ENCODE results near the gene GRB7. TPM values are rescaled to one million over a fixed set of nuclear protein-coding genes. Genes with fewer than 3 reads are reported as not detected.

The GRB7 gene
- total and polyA plus RNA-seq, 9 of the 15 experiments (the other 6 are each of a cell fraction or from before 2014, with no cell fraction given): 0.04 to 6.2 (median 2.2) TPM

DNA sequence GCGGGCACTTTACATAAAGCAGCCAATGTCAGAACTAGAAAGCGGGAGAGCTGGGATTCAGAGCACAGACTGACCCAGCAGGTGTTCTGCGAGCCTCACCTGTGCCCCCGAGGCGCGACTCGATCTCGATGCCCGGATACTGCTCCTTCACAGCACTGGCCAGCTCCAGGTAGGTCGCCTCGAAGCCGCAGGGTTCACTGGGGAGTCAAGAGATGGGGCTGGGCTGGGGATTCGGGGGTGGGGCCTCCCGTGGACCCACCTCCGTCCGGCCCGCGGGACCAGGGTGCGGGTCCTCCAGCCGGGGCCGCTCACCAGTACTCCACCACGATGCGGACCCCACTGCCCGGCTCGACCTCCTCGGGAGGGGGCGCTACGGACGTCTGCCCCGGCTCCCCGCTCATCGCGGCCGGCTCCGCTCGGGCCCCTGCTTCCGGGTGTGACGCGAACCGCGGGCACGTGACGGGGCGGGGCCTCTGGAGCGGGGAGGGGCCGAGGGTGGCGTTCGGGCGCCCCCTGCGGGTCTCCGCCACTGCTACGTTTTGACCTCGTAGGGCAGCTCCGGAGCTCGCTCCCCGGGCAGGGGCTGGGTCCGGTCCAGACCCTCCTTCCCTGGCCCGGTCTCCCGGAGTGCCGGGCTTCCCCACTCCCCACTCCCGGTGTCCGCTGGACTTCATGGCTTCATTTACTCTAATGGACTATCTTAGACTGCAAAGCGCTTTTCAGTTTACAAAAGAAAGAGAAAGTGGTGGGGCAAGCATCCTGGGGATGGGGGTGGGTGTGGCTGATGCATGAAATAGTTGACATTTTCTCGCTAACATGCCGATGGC is 7.4 kb upstream of the GRB7 start, which contains the start of gene MIEN1 (continued):
- TF ChIP-seq CCNT2 (IDR thresholded peaks at IDR 0.05; ENCODE audit: borderline replicate concordance, extremely low read depth, insufficient read length, low read depth, low read length) (peak; percentile 85), YY1 (IDR thresholded peaks at IDR 0.05; ENCODE audit: borderline replicate concordance in 1 of 3, control insufficient read depth in 1 of 3, extremely low read depth in 1 of 3, insufficient read depth in 3 of 3, insufficient read length in 1 of 3, insufficient replicate concordance in 2 of 3, low read depth in 1 of 3, low read length in 2 of 3) (peak in 1 of 3 experiments; percentile 62), RBM25 (IDR thresholded peaks at IDR 0.05; ENCODE audit: low read depth, low read length, severe bottlenecking) (no peak), HNRNPK (IDR thresholded peaks at IDR 0.05; ENCODE audit: low read depth, low read length, poor library complexity, severe bottlenecking) (peak; percentile 44), ETV5 (CRISPR knock-in tag; IDR thresholded peaks at IDR 0.05; ENCODE audit: low read depth) (no peak; the same call in 1 of the 2 replicates), ZNF232 (CRISPR knock-in tag; IDR thresholded peaks at IDR 0.05) (no peak), ZNF551 (CRISPR knock-in tag; IDR thresholded peaks at IDR 0.05) (no peak), CEBPG (CRISPR knock-in tag; IDR thresholded peaks at IDR 0.05) (no peak), CEBPG (tag; conservative IDR thresholded peaks at IDR 0.05 in 1 of 2, IDR thresholded peaks at IDR 0.05 in 1 of 2) (no peak), U2AF2 (optimal IDR thresholded peaks at IDR 0.05; ENCODE audit: low read depth, low read length) (no peak), EGR1 (conservative IDR thresholded peaks at IDR 0.05) (0 out of 2 replicates have a peak, but pooled peaks have one; percentile 41), RFX1 (IDR thresholded peaks at IDR 0.05) (no peak), GABPA (tag; conservative IDR thresholded peaks at IDR 0.05; ENCODE audit: low read depth) (peak; percentile 71), POLR3A (IDR thresholded peaks at IDR 0.05; ENCODE audit: borderline replicate concordance, extremely low read depth, insufficient read depth, insufficient read length) (no peak), HDGF (IDR thresholded peaks at IDR 0.05) (no peak)
- TF ChIP-seq, protein P1, sequence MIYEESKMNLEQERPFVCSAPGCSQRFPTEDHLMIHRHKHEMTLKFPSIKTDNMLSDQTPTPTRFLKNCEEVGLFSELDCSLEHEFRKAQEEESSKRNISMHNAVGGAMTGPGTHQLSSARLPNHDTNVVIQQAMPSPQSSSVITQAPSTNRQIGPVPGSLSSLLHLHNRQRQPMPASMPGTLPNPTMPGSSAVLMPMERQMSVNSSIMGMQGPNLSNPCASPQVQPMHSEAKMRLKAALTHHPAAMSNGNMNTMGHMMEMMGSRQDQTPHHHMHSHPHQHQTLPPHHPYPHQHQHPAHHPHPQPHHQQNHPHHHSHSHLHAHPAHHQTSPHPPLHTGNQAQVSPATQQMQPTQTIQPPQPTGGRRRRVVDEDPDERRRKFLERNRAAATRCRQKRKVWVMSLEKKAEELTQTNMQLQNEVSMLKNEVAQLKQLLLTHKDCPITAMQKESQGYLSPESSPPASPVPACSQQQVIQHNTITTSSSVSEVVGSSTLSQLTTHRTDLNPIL (CRISPR knock-in tag; IDR thresholded peaks at IDR 0.05): no peak
- TF ChIP-seq, protein P2, sequence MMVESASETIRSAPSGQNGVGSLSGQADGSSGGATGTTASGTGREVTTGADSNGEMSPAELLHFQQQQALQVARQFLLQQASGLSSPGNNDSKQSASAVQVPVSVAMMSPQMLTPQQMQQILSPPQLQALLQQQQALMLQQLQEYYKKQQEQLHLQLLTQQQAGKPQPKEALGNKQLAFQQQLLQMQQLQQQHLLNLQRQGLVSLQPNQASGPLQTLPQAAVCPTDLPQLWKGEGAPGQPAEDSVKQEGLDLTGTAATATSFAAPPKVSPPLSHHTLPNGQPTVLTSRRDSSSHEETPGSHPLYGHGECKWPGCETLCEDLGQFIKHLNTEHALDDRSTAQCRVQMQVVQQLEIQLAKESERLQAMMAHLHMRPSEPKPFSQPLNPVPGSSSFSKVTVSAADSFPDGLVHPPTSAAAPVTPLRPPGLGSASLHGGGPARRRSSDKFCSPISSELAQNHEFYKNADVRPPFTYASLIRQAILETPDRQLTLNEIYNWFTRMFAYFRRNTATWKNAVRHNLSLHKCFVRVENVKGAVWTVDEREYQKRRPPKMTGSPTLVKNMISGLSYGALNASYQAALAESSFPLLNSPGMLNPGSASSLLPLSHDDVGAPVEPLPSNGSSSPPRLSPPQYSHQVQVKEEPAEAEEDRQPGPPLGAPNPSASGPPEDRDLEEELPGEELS (CRISPR knock-in tag; IDR thresholded peaks at IDR 0.05; ENCODE audit: borderline replicate concordance): no peak
- TF ChIP-seq, protein P3, sequence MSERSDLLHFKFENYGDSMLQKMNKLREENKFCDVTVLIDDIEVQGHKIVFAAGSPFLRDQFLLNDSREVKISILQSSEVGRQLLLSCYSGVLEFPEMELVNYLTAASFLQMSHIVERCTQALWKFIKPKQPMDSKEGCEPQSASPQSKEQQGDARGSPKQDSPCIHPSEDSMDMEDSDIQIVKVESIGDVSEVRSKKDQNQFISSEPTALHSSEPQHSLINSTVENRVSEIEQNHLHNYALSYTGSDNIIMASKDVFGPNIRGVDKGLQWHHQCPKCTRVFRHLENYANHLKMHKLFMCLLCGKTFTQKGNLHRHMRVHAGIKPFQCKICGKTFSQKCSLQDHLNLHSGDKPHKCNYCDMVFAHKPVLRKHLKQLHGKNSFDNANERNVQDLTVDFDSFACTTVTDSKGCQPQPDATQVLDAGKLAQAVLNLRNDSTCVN (CRISPR knock-in tag; IDR thresholded peaks at IDR 0.05): no peak
- TF ChIP-seq, protein P4, sequence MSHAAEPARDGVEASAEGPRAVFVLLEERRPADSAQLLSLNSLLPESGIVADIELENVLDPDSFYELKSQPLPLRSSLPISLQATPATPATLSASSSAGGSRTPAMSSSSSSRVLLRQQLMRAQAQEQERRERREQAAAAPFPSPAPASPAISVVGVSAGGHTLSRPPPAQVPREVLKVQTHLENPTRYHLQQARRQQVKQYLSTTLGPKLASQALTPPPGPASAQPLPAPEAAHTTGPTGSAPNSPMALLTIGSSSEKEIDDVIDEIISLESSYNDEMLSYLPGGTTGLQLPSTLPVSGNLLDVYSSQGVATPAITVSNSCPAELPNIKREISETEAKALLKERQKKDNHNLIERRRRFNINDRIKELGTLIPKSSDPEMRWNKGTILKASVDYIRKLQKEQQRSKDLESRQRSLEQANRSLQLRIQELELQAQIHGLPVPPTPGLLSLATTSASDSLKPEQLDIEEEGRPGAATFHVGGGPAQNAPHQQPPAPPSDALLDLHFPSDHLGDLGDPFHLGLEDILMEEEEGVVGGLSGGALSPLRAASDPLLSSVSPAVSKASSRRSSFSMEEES (CRISPR knock-in tag; IDR thresholded peaks at IDR 0.05): peak; percentile 85

Measured in K562 (cell line).